Measurements from ENCODE around the gene MN1.

DNA sequence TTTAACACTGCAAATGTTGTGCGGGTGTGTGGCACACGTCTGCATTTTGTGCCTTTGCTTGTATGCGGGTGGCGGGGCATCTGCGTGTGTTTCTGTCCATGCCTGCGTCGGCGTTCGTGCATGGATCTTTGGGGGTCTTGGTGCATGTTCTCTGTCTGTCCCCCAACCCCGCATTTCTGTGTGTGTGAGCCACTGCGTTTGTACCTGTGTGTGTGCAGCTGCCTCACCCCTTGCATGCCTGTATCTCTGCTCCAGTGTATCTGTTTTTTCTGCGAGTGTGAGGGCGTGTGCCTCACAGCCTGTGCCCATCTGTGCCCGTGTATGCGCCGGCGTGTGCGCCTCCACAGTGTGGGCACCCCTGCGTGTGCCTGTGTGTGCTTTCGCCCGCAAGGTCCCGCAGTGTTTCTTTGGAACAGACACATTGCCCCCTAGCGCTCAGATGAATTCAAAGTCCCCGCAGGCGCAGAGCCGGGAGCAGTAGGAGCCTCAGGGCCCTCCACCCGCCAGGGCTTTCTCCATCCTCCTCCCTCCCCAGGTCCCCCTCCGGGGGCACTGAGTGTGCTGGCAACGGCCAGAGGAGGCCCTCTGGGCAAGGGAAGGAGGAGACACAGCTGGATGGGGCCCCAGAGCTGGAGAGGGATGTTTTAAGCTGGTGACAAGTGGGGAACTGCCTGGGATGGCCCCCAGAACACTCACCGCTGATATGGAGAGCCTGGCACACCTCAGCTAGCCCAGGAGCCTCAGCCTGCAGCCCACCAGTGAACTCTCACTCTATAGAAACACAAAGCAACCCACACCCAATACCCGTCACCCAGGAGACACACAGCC is 3.1 kb upstream of the MN1 start:
- TF ChIP-seq, protein P1, sequence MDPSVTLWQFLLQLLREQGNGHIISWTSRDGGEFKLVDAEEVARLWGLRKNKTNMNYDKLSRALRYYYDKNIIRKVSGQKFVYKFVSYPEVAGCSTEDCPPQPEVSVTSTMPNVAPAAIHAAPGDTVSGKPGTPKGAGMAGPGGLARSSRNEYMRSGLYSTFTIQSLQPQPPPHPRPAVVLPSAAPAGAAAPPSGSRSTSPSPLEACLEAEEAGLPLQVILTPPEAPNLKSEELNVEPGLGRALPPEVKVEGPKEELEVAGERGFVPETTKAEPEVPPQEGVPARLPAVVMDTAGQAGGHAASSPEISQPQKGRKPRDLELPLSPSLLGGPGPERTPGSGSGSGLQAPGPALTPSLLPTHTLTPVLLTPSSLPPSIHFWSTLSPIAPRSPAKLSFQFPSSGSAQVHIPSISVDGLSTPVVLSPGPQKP (IDR thresholded peaks at IDR 0.05; ENCODE audit: borderline replicate concordance, low read depth, low read length): no peak
- TF ChIP-seq MAFK (IDR thresholded peaks at IDR 0.05; ENCODE audit: low read depth, low read length): no peak
